ENCODE measurements around the gene CSN2.
"Not testable (repeated sequence)": the region's sequence is repeated elsewhere in the genome, so short reads cannot be mapped to it uniquely, and the experiment has no call there.

CSN2 gene, protein sequence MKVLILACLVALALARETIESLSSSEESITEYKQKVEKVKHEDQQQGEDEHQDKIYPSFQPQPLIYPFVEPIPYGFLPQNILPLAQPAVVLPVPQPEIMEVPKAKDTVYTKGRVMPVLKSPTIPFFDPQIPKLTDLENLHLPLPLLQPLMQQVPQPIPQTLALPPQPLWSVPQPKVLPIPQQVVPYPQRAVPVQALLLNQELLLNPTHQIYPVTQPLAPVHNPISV

DNA sequence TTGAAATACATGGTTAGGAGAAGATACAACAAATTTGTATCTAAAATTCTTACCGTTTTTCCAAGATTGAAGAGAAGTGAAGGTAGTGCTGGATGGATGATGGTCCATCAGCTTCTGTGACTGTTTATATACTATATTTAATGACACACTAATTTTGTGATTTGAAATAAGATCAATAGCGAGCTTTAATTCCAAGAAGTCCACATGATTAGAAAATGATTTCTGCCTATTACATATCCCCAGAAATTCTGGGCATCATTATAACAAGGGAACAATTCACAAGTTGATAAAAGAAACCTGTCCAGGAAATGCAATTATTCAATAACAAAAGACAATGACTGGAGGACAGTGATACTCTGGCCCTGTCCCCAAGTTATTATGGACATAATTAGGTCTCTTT is at the start of gene CSN2:
CSN2 (minus strand) TSS at position 101 of the 400 bp plus-strand sequence. CDS start 4,733 bp downstream, outside the sequence.
- DNase-seq (ENCODE audit: low spot score): no peak

DNA sequence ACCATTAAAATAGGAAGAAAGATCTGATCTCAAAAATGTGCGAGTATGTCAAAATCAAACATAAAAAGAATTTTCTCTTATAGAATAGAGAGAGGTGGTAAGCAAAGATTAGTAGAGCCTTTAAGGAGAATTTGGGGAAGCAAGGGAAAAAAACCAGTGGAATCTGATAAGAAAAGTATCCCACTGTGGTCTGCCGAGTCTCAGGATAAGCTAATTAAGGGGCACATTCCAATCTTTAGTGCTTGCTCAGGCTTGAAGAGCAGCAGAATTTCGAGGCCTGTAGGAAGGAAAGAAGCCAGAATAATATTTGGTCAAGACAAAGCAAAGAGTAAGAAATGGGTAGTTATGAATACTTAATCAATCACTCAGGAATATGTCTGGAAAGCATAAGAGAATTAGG is 43.2 kb upstream of the CSN2 start:
- no peak for DNase-seq (ENCODE audit: low spot score)

DNA sequence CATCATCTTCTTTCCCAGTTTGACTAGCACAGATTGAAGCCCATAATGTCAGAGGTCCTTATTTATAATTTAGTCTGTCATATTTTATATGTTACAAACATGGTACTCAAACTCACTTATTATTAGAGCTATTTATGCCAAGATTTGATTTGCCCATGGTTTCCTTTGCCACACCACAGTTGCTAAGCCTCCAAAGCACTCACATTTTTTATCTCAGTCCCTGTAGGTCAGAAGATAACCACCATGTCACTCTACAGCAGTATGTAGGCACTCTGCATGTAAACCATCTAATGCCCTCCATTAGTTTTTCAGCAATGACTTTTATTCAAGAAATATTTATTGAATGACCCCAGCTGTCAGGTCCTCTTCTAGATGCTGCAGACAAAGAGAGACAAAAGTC is 37.0 kb upstream of the CSN2 start:
- no peak for DNase-seq (ENCODE audit: low spot score)

DNA sequence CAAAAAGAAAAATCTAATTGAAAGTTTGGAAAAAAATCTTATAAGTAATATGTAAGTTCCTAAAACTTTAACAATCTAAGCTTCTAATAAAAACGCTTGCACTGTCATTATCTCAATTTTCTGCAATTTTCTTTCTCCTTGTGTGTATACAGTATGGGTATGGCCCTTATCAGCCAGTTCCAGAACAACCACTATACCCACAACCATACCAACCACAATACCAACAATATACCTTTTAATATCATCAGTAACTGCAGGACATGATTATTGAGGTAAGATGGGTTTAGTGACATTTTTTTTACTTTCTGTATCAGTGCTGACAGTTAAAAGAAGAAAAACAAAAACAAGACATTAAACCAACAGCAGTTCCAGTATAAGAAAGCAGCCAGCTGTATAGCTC is 35.2 kb upstream of the CSN2 start:
- DNase-seq (ENCODE audit: low spot score): no peak

DNA sequence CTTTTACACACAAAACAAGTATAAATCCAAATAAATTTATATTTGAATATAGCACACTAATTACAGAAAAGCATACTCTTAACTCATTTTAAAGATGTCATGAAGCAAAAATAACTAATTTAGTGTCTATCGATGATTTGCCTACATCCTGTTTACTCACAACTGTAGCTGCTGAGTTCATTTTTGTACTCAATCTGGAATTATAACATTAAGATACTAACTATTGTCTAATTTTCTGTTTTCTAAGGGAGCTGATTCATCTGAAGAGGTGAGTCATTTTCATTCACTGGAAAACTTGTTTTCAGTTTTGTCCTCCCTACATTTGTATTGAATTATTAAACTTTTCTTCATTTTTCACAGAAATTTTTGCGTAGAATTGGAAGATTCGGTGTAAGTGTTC is 33.9 kb upstream of the CSN2 start:
- no peak for DNase-seq (ENCODE audit: low spot score)

DNA sequence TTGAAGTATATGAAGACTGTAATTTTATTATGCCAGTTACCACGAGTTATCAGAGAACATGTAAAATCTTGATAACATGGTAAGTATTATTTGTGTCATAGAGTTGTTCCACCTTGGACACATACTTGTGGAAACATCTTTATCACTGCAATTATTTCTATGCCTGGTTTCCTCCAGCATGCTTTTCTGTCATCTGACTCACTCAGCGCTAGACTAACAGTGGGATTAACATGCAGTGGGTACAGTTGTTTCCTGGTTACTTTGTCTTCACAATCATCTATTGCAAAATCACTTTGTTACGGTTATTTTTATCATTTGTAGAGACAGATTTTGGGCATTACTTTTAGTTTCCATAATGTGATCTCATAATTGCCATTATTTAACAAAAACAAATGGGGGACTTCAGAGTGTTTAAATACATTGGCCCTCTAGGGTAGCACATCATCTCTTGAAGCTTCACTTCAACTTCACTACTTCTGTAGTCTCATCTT is 30.0 kb upstream of the CSN2 start, which contains the start of gene STATH:
STATH (plus strand) TSS at position 441 of the 491 bp plus-strand sequence. CDS start 2,472 bp downstream, outside the sequence.
- no peak for DNase-seq (ENCODE audit: low spot score)

DNA sequence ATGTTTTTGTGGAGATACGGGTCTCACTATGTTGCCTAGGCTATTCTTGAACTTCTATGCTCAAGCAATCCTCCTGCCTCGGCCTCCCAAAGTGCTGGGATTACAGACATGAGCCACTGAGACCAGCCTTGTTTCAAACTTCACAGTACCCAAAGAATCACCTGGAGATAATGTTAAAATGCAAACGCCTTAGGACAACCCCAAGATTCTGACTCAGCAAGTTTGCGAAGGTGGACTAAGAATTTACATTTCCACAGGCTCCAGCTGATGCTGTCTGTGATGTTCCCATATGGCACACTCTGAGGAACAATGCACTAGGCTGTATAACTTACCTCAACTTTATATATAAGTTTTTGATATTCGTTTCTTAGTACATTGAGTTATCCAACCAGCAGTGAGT is 29.3 kb upstream of the CSN2 start:
- no peak for DNase-seq (ENCODE audit: low spot score)

DNA sequence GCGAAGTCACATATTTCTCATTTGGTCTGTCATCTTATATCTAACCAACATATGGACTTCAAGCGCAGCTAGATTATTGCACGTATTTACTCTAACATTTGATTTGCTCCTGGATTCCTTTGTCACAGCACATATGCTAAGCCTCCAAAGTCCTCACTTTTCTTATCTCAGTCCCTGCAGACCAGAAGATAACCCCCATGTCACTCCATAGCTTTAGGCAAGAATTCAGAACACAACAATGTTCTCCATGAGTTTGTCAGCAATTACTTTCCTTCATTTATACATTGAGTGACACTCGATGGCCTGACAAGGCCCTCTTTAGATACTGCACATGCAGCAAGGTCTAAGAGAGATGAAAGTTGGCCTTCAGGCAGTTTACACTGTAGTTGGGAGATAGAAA is 25.5 kb upstream of the CSN2 start:
- DNase-seq (ENCODE audit: low spot score): no peak

DNA sequence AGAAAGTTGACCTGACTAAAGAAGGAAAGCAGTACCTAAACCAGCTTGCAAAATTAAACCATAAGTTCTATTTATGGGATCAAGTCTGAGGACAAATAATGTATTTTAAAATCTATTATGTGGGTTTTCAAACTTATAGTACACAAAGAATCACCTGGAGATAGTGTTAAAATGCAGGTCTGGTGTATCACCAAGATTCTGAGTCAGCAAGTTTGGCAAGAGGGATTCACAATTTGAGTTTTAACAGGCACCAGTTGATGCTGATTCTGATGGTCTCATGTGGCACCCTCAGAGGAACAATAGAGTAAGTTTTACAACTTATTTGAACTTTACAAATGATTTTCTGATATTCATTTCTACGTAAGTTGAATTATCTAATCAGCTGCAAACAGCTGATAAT is 21.1 kb upstream of the CSN2 start:
- DNase-seq (ENCODE audit: low spot score): no peak

DNA sequence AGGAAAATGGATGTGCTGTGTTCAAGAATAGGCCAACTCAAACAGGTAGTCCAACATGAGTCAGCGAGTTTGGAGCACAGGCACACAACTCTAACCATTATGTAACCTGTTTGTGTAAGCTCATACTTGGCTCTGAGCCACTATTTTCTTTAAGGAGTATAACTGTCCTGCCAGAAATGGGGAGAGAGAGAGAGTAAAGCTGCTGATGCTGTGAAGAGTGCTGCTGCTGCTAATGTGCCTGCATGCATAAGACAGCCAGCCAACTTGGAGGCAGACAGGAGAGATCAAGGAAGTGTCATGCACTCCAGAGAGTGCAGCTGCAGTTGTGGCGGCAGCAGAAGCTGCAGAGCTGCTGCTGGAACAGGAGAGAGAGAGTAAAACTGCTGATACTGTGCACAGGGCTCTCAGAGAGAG is 18.5 kb upstream of the CSN2 start:
- no peak for DNase-seq (ENCODE audit: low spot score)

DNA sequence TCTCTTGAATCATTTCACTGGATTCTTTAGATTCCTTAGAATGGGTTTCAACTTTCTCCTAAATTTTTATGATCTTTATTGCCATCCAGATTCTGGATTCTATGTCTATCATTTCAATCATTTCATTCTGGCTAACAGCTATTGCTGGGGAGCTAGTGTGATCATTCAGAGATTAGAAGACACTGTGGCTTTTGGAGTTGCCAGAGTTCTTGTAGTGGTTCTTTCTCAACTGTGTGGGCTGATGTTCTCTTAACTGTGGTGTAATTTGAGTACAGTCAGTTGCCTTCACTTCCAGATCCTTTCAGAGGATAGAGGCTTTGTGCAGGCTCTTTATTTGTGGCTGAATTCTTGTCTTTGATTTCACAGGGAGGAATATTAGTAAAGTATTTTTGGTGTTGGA is 12.1 kb upstream of the CSN2 start:
- DNase-seq (ENCODE audit: low spot score): no peak

DNA sequence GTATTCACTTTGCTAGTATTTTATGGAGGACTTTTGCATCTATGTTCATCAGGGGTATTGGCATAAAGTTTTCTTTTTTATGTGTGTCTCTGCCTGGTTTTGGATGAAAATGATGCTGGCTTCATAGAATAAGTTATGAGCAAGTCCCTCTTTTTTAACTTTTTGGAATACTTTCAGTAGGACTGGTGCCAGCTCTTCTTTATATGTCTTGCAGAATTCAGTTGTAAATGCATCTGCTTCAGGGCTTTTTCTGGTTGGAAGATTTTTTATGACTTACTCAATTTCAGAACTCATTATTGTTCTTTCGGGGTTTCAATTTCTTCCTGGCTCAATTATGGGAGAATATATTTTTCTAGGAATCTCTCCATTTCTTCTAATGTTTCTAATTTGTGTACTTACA is 9.1 kb upstream of the CSN2 start:
- no peak for DNase-seq (ENCODE audit: low spot score)

DNA sequence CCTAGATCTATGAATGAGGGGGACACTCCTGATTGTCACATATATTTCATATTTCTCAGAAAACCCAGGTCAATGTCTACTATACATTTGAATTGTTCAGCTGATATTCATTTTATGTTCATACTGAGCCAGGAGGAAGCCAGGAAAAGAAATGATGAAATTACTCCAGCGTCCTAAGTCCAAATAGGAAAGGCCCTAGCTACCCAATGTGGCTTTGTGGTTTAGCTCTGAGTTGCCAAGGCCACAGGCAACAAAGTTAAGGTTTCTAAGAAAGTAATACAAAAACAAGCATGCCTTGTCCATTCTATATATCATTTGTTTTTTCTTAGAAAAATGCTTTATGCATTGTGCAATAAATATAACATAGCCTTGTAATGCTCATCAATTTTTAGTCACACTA is 4.5 kb upstream of the CSN2 start:
- DNase-seq (ENCODE audit: low spot score): no peak

DNA sequence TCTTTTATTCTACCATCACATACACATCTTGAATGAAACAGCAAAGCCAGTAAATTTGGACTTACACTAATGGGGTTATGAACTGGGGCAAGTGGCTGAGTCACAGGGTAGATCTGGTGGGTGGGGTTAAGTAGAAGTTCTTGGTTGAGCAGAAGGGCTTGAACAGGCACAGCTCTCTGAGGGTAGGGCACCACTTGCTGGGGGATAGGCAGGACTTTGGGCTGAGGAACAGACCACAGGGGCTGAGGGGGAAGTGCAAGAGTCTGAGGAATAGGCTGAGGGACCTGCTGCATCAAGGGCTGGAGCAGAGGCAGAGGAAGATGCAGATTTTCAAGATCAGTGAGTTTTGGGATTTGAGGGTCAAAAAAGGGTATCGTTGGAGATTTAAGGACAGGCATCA is 8.3 kb downstream of the CSN2 start:
- no peak for DNase-seq (ENCODE audit: low spot score)

DNA sequence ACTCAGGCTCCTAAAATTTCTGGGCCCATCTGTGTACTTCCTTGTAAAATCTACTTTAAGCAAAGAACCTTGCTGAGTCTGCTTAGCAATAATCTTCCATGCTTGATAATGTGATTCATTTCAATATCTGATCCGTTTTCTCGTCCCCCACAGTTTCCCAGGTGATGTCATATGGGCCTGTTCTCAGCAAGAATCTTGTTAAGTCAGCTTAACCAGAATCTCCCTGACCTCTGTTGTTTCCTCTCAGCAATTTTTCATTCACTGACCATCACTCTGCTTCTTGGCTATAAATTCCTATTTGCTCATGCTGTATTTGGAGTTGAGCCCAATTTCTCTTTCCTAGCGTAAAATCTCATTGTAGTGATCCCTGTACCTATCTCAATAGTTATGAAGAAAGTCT is 13.9 kb downstream of the CSN2 start:
- no peak for DNase-seq (ENCODE audit: low spot score)

DNA sequence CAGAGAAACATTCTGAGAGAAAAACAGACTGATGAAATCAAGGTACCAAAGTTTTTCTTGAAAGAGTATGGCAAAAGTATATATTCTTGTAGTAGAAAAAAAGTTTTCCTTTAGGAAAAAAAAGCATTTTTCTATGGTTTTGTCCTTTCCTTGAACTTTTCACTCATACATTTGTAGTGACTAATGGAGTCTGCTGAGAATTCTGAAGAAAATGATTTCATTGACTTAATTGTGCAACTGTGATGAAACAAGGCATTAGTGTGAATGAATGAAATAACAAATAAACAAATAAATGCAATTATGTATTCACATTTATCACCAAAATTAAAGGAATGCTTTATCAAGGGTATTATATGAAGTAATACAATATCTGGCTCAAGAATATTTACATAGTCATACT is 29.0 kb downstream of the CSN2 start:
- no peak for DNase-seq (ENCODE audit: low spot score)

DNA sequence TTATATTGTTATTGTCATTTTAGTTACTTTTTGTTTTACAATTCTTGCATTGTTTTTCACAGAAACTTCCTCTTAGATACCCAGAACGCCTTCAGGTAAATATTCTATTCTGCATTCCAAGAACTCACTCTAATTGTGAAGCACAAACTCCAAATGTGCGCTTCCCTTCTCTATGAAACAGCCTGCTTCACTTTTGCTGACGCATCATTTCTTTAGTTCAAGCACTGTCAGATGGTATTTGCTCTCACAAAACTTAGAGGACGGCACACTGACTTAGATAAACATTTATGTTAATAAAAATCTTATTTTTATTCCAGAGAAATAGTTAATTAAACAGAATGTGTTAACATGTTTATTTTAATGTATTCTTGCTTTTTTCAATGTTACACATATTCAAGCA is 31.4 kb downstream of the CSN2 start:
- DNase-seq (ENCODE audit: low spot score): no peak

DNA sequence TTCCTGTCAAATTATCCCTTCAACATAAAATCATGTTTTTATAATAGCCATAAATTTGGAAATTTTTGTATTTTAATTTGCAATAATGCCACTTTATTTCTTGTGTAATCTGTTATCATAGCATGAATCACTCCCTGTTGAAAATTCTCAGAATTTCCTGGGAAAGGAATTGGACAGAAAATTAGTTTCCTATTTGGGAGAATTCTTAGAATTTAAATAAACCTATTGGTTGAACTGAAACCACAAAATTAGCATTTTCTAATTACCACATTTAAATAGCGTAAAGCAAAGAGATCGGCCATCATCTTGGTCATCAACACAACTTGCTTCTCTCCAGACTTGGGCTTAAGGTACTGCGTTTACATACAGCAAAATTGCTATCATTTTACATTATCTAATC is 34.8 kb downstream of the CSN2 start, which contains the start of gene CSN1S1:
CSN1S1 (plus strand) TSS at position 301 of the 400 bp plus-strand sequence. CDS start 1,488 bp downstream, outside the sequence.
- no peak for DNase-seq (ENCODE audit: low spot score)

DNA sequence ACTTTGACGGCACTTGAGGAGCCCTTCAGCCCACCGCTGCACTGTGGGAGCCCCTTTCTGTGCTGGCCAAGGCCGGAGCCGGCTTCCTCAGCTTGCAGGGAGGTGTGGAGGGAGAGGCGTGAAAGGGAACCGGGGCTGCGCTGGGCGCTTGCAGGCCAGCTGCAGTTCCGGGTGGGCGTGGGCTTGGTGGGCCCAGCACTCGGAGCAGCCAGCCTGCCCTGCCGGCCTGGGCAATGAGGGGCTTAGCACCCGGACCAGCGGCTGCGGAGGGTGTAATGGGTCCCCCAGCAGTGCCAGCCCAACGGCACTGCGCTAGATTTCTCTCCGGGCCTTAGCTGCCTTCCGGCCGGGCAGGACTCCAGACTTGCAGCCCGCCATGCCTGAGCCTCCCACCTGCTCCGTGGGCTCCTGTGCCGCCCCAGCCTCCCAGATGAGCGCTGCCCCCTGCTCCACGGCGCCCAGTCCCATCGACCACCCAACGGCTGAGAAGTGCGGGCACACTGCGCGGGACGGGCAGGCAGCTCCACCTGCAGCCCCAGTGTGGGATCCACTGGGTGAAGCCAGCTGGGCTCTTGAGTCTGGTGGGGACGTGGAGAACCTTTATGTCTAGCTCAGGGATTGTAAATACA is 41.6 kb downstream of the CSN2 start:
- not testable (repeated sequence) for DNase-seq (ENCODE audit: low spot score)

DNA sequence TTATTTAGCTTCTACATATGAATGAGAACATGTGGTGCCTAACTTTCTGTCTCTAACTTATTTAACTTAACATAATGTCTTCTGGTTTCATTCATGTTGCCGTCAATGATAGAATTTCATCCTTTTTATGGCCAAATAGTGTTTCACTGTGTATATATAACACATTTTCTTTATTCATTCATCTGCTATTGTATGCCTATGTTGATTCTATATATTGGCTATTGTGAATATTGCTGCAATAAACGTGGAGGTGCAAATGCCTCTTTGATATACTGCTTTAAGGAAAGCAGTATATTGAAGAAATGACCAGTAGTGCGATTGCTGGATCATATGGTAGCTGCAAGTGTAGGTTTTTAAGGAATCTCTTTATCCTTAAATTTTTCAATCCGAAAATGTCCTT is 44.7 kb downstream of the CSN2 start:
- DNase-seq (ENCODE audit: low spot score): no peak

DNA sequence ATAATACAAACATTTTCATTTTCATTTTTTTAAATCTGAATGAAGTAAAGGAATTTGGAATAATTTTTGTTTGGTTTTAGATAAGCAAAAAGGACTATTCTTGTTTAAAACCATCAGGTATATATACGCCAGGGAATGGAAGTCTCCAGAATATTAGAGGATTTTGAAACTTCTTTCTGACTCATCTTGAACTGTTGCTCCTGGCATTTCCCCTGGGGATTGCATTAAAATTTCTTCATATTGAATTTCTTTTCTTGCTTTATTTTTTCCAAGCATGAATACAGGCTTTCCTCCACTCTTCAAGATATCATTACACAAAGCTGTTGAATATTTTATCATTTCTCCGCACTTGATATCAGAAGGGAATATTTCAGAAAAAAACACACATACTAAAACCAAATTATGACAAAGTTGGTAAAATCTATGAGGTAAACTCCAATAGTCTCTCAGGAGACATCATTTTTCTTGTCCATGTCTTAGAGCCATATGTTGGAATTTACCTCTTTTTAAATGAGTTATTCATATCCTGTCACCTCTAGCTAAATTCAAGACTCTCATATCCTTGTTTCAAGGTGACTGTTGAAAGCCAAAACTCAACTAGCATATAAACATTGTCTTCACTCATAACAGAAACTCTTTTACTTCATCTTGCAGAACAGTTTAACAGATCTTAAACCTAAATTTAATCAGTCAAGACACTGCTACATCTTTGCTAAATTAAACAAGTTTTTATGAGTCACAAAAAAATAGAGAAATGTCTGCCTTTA is 55.3 kb downstream of the CSN2 start:
- no peak for DNase-seq (ENCODE audit: low spot score)

DNA sequence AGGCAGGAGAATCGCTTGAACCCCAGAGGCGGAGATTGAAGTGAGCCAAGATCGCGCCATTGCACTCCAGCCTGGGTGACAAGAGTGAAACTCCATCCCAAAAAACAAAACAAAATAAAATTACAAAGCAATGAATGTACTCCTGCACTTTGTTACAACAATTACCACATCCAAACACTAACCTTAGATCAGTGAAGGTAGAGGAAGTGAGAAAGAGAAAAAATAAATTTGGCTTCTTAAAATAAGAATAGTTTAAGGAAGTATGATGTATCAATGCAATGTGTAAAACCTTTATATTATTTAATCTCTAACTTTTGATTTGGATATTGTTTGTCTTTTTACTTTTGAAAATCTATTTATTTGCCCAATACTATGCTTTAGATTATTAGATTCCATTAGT is 56.3 kb downstream of the CSN2 start:
- no peak for DNase-seq (ENCODE audit: low spot score)

DNA sequence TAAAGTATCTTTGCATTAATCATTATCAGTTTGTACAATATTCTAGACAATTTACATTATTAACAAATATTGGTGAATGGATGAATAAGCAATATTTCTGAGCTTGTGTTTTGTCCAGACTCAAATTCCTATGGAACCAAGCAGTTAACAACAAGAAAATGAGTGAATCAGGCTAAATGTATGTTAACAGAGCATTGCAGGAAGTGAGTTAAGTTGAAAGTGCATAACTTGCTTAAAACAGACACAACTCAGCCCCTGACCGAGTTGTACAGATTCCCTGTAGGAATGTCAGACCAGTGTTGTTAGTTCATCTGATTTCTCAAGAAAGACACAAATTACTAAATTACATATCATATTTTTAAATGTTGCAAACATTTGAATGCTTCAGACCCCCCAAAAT is 58.4 kb downstream of the CSN2 start:
- DNase-seq (ENCODE audit: low spot score): no peak
